Stomach (tissue), 9 donors: ENCODE results near the gene ATG5. TPM values are rescaled to one million over a fixed set of nuclear protein-coding genes. Genes with fewer than 3 reads are reported as not detected.
"Not testable (repeated sequence)": the region's sequence is repeated elsewhere in the genome, so short reads cannot be mapped to it uniquely, and the experiment has no call there.

Experiments used
- DNase-seq, 2 donors: peaks; one replicate each; pipeline versions ENCODE4 v3.0.0 to v3.0.0-alpha.2; 2013 to 2019
- H3K27ac ChIP-seq, 5 donors: fragments of 200-600 bp in 4 of 5; sonication (generic) in 4 of 5; one replicate each; pipeline ENCODE4 v1.5.1; 2013 to 2019; ENCODE audit warnings: mild to moderate bottlenecking in 1 of 5, moderate library complexity in 1 of 5
- H3K27me3 ChIP-seq, 3 donors: fragments of 200-600 bp; sonication (generic); one replicate each; pipeline ENCODE4 v1.5.1; 2017 to 2019; ENCODE audit warnings: mixed run types in 1 of 3
- H3K36me3 ChIP-seq, 4 donors: fragments of 200-600 bp; sonication (generic); 1 replicate in 3 of 4; 2 replicates in 1 of 4; pipeline ENCODE4 v1.5.1; 2016 to 2019
- H3K4me1 ChIP-seq, 4 donors: fragments of 200-600 bp; sonication (generic); one replicate each; pipeline ENCODE4 v1.5.1; 2016 to 2019
- H3K4me3 ChIP-seq, 4 donors: fragments of 200-600 bp; sonication (generic) in 3 of 4; one replicate each; pipeline ENCODE4 v1.5.1; 2016 to 2019; ENCODE audit warnings: mild to moderate bottlenecking in 1 of 4
- H3K9me3 ChIP-seq, 4 donors: fragments of 200-600 bp; sonication (generic); one replicate each; pipeline ENCODE4 v1.5.1; 2016 to 2019
- EP300 ChIP-seq: sonication (generic); formaldehyde crosslinking; IDR thresholded peaks from one replicate; pipeline ENCODE4 v1.6.1; 2017; ENCODE audit warnings: antibody characterized with exemption
- POLR2A ChIP-seq, 4 donors: fragments of 450-650 bp; IDR thresholded peaks; one replicate each; pipeline ENCODE4 v1.6.1; 2016; ENCODE audit warnings: antibody characterized with exemption in 4 of 4, control low read depth in 2 of 4, mild to moderate bottlenecking in 1 of 4, moderate library complexity in 1 of 4
- POLR2AphosphoS5 ChIP-seq, 3 donors: sonication (generic); formaldehyde crosslinking; IDR thresholded peaks; one replicate each; pipeline ENCODE4 v1.6.1; 2016; ENCODE audit warnings: antibody characterized with exemption in 3 of 3
- WGBS, 5 donors: extraction: QIAGEN DNeasy Blood & Tissue Kit in 3 of 5; methylation state at CpG; one replicate each; pipeline versions ENCODE4 v1.1.5 to v1.1.7; 2013 to 2018; 5-methylcytosine and 5-hydroxymethylcytosine counted together
- intact Hi-C: fragments of 100-400 bp; cut with DNase I; formaldehyde crosslinking; loops from one replicate; pipeline ENCODE4 v1.15.1; 2023; ENCODE audit warnings: low total_unique reads
- polyA plus RNA-seq, 3 donors: library from polyadenylated mRNA; stranded (reverse); fragments of 200-250 nt; gene quantifications; one replicate each; pipeline ENCODE4 v1.2.3, GENCODE V29; 2013
- total RNA-seq, 5 donors: library from RNA; depleted of rRNA; stranded (reverse); fragments of >200 nt; gene quantifications; one replicate each; pipeline versions ENCODE4 v1.1.0 to v1.2.3, GENCODE V29; 2014 to 2016
- TF ChIP-seq, protein P1 (sequence below), 7 experiments: fragments of 450-650 bp in 4 of 7; fragments of 200-600 bp in 3 of 7; sonication (generic) in 3 of 7; IDR thresholded peaks; one replicate each; pipeline ENCODE4 v1.5.1; 2016 to 2019; ENCODE audit warnings: antibody characterized with exemption in 7 of 7, control low read depth in 2 of 7, mild to moderate bottlenecking in 1 of 7
- donor health status: healthy with polysubstance abuse.
- donor health status: Bipolar disorder and iron deficiency.
- donor health status: healthy.

ATG5 gene
- total and polyA plus RNA-seq, 8 donors: 12.8 to 89.4 (median 25.5) TPM

DNA sequence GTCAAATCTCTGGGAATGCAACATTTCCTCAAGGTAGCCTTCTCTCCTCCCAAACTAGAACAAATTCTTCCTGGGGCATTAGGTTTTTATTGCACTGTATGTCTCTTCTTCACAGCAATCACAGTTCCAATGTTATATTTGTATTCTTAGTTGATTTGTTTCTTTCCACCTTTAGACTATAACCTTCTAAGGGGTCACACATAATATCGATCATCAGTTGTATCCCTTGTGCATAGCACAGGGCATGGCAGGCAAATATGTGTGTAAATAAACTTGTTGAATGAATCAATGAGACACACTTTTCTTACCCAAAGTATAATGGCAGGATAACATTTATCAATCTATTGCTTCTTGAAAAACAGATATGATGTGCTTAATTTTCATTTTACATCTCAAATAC, 81.0 kb downstream of the ATG5 start:
- Histone ChIP-seq H3K27me3 (no peaks in the 10 kb centered on the region), H3K36me3 (peaks cover 0 to 15% (median 5%) of the 10 kb centered on the region in 4 donors), H3K4me3 (no peak overlapping the region), H3K9me3 (no peaks in the 10 kb centered on the region), H3K27ac (no peak overlapping the region), H3K4me1 (peaks cover 0 to 13% (median 6%) of the 10 kb centered on the region in 4 donors)
- TF ChIP-seq EP300 (no peak), POLR2A (IDR thresholded peaks at IDR 0.05) (no peak), POLR2AphosphoS5 (IDR thresholded peaks at IDR 0.05) (no peak)
- TF ChIP-seq, protein P1, sequence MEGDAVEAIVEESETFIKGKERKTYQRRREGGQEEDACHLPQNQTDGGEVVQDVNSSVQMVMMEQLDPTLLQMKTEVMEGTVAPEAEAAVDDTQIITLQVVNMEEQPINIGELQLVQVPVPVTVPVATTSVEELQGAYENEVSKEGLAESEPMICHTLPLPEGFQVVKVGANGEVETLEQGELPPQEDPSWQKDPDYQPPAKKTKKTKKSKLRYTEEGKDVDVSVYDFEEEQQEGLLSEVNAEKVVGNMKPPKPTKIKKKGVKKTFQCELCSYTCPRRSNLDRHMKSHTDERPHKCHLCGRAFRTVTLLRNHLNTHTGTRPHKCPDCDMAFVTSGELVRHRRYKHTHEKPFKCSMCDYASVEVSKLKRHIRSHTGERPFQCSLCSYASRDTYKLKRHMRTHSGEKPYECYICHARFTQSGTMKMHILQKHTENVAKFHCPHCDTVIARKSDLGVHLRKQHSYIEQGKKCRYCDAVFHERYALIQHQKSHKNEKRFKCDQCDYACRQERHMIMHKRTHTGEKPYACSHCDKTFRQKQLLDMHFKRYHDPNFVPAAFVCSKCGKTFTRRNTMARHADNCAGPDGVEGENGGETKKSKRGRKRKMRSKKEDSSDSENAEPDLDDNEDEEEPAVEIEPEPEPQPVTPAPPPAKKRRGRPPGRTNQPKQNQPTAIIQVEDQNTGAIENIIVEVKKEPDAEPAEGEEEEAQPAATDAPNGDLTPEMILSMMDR (IDR thresholded peaks at IDR 0.05): no peak
- DNase-seq: no peak
- intact Hi-C loops: no loop called here
- WGBS, 5 donors: 85 to 92% (median 88%) methylated on average over 1 of the region's 1 CpG

DNA sequence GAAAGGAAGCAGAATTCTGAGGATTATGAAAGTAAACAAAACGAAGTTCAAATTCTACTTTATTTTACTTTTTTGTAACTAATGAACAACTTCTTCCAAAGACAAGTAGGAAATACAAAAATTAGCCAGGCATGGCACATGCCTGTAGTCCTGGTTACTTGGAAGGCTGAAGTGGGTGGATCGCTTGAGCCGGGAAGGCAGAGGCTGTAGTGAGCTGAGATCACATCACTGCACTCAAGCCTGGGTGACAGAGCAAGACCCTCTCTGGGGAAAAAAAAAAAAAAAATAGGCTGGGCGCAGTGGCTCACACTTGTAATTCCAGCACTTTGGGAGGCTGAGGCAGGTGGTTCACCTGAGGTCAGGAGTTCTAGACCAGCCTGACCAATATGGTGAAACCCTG, 82.3 kb downstream of the ATG5 start:
- no peak overlapping the region for H3K27ac ChIP-seq
- H3K4me3 ChIP-seq: no peak overlapping the region
- no peaks in the 10 kb centered on the region for H3K9me3 ChIP-seq
- H3K4me1 ChIP-seq: peaks cover 0 to 13% (median 6%) of the 10 kb centered on the region in 4 donors
- no peak for TF ChIP-seq POLR2A (IDR thresholded peaks at IDR 0.05)
- no peak for TF ChIP-seq EP300
- TF ChIP-seq, protein P1 (IDR thresholded peaks at IDR 0.05): no peak
- DNase-seq: no peak
- intact Hi-C loops: no loop called here
- H3K36me3 ChIP-seq: peaks cover 0 to 15% (median 3%) of the 10 kb centered on the region in 4 donors
- 89 to 96% (median 92%) methylated on average over 4 of the region's 4 CpGs for WGBS, 5 donors
- no peaks in the 10 kb centered on the region for H3K27me3 ChIP-seq

- TF ChIP-seq POLR2A (IDR thresholded peaks at IDR 0.05) (no peak), POLR2AphosphoS5 (IDR thresholded peaks at IDR 0.05) (no peak), EP300 (no peak)
- TF ChIP-seq, protein P1 (IDR thresholded peaks at IDR 0.05): no peak
- Histone ChIP-seq H3K4me3 (no peak overlapping the region), H3K4me1 (peaks cover 0 to 3% (median under 1%) of the 10 kb centered on the region in 4 donors), H3K27ac (no peak overlapping the region), H3K36me3 (peaks cover 0 to 8% (median 0%) of the 10 kb centered on the region in 4 donors), H3K9me3 (no peaks in the 10 kb centered on the region), H3K27me3 (no peaks in the 10 kb centered on the region)
- no peak for DNase-seq
- intact Hi-C loops: no loop called here
Measured at GRCh38 chr6:106241498-106241897, 84.1 kb downstream of the ATG5 start.

- TF ChIP-seq, protein P1 (IDR thresholded peaks at IDR 0.05): no peak
- TF ChIP-seq EP300: no peak
- TF ChIP-seq POLR2AphosphoS5 (IDR thresholded peaks at IDR 0.05): no peak
- no peak for TF ChIP-seq POLR2A (IDR thresholded peaks at IDR 0.05)
- intact Hi-C loops: no loop called here
- Histone ChIP-seq H3K27ac (no peak overlapping the region), H3K9me3 (peaks cover 0 to 5% (median 0%) of the 10 kb centered on the region in 4 donors), H3K36me3 (peaks cover 0 to 16% (median 0%) of the 10 kb centered on the region in 4 donors), H3K27me3 (no peaks in the 10 kb centered on the region), H3K4me1 (no peaks in the 10 kb centered on the region), H3K4me3 (no peak overlapping the region)
- 89 to 100% (median 92%) methylated on average over 1 of the region's 1 CpG for WGBS, 5 donors
- DNase-seq: no peak
Measured at GRCh38 chr6:106237286-106237685, 88.3 kb downstream of the ATG5 start.

DNA sequence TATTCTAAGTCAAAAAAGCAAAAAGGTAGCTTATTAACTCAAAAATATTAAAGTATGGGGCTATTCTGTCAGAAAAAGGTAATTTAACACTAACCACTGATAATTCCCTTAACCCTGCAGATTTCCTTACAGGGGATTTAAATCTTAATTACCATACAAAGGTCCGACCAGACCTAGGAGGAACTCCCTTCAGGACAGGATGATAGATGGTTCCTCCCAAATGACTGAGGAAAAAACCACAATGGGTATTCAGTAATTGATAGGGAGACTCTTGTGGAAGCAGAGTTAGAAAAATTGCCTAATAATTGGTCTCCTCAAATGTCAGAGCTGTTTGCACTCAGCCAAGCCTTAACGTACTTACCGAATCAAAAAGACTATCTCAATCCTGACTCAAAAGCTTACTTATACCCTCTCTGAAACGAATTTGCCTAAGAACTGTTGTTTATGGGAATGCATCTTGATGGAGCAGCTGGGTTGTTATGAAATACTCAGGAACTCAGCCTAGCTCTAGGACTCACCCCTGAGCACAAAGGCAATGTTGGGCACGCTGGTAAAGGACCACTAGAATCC, 95.6 kb downstream of the ATG5 start:
- H3K4me1 ChIP-seq: peaks cover 0 to 23% (median 9%) of the 10 kb centered on the region in 4 donors
- H3K36me3 ChIP-seq, H3K27me3 ChIP-seq, DNase-seq, H3K9me3 ChIP-seq, H3K4me3 ChIP-seq, H3K27ac ChIP-seq: not testable (repeated sequence)
- intact Hi-C loops: loop anchor here (10.0 kb wide), 1 partner anchor 495 kb away; no protein-coding TSS in a partner anchor
- 63 to 81% (median 80%) methylated on average over 5 of the region's 5 CpGs for WGBS, 5 donors
